Measurements from ENCODE around the gene HSD17B8. TPM values are rescaled to one million over a fixed set of nuclear protein-coding genes. Genes with fewer than 3 reads are reported as not detected.

HSD17B8 gene
- total and polyA plus RNA-seq, 10 of the 15 experiments (the other 5 are each of a cell fraction or from before 2014, with no cell fraction given), result 3.1 to 54.3 (median 26.5) TPM

GRCh38 chr6:33194431-33194979 lies 9.9 kb upstream of the HSD17B8 start:
- Histone ChIP-seq H3K27me3 (replicated peaks in 1 of 2; ENCODE audit: control insufficient read depth in 2 of 2, insufficient read depth in 2 of 2, low read length in 1 of 2) (peaks cover 2 to 5% of the 10 kb centered on the region in 2 experiments), H2AFZ (ENCODE audit: control insufficient read depth, low read depth, low read length) (no peak overlapping the region), H3K4me1 (ENCODE audit: control insufficient read depth, insufficient read depth, low read length) (0 out of 2 replicates have a peak, but pooled peaks cover 10% of the 10 kb centered on the region), H3K79me2 (ENCODE audit: control insufficient read depth, insufficient read depth, low read length) (peaks cover 3% of the 10 kb centered on the region), H3K9ac (ENCODE audit: control insufficient read depth, insufficient read depth, low read length) (no peak overlapping the region), H3K4me2 (ENCODE audit: control insufficient read depth, insufficient read depth) (no peak overlapping the region), H3K36me3 (ENCODE audit: control insufficient read depth in 2 of 2, insufficient read depth in 2 of 2, low read length in 1 of 2) (peaks cover 11 to 27% of the 10 kb centered on the region in 2 experiments), H3K27ac (ENCODE audit: control insufficient read depth, insufficient read depth) (no peak overlapping the region), H4K20me1 (ENCODE audit: control insufficient read depth, insufficient read depth) (no peaks in the 10 kb centered on the region), H3K4me3 (no peak overlapping the region), H3K9me3 (replicated peaks; ENCODE audit: control insufficient read depth, insufficient read depth, low read length) (no peaks in the 10 kb centered on the region)
- ChIA-PET RAD21 (ENCODE audit: unreplicated experiment) (no interaction called here), SMC1A (ENCODE audit: uncharacterized antibody, unreplicated experiment) (no interaction called here), CTCF (interaction anchor here (1.2 to 2.0 kb wide), 3 partner anchors 44 to 75 kb away, joined by 3 to 5 read pairs (median 3); no protein-coding TSS in a partner anchor), POLR2A (interaction anchor here (0.6 kb wide), 1 partner anchor 186 kb away, joined by 4 read pairs; no protein-coding TSS in a partner anchor)
- FAIRE-seq (no peak), ATAC-seq (no peak), DNase-seq (ENCODE audit: low read depth, low spot score) (no peak)
- 82% methylated on average over 8 of the region's 8 CpGs for WGBS (ENCODE audit: insufficient coverage, insufficient replicate concordance, low lambda C conversion rate, missing lambda C conversion rate)
- intact Hi-C loops (cut with micrococcal nuclease; ENCODE audit: unreplicated experiment) (no loop called here), in situ Hi-C loops (cut with MboI) (no loop called here)
- TF ChIP-seq CBFB (IDR thresholded peaks at IDR 0.05; ENCODE audit: low read depth) (no peak), NFYB (IDR thresholded peaks at IDR 0.05; ENCODE audit: insufficient read depth, low read depth, low read length) (no peak), SRF (IDR thresholded peaks at IDR 0.05; ENCODE audit: low read depth in 2 of 2, low read length in 2 of 2) (no peak), KLF5 (IDR thresholded peaks at IDR 0.05; ENCODE audit: partially characterized antibody) (no peak), MYB (IDR thresholded peaks at IDR 0.05; ENCODE audit: borderline replicate concordance, low read depth, low read length) (no peak), SIX5 (IDR thresholded peaks at IDR 0.05; ENCODE audit: low read depth, low read length, severe bottlenecking) (no peak), CTCF (IDR thresholded peaks at IDR 0.05 in 2 of 3, conservative IDR thresholded peaks at IDR 0.05 in 1 of 3; ENCODE audit: control insufficient read depth in 2 of 3, extremely low read depth in 1 of 3, insufficient read depth in 1 of 3, low read depth in 3 of 3, low read length in 3 of 3) (no peak), ZNF217 (IDR thresholded peaks at IDR 0.05) (no peak), BCL3 (IDR thresholded peaks at IDR 0.05; ENCODE audit: borderline replicate concordance, insufficient read depth, low read depth, low read length, poor library complexity, severe bottlenecking) (no peak)
- BruUV-seq (replicated peaks), result no TSS peak
